Kidney capillary endothelial cell (primary cell): ENCODE results near the gene MED10.

ENCODE experiments used
- DNase-seq: peaks from one replicate; pipeline ENCODE4 v3.0.0-alpha.2; 2018; ENCODE audit warnings: low spot score

The MED10 gene

DNA sequence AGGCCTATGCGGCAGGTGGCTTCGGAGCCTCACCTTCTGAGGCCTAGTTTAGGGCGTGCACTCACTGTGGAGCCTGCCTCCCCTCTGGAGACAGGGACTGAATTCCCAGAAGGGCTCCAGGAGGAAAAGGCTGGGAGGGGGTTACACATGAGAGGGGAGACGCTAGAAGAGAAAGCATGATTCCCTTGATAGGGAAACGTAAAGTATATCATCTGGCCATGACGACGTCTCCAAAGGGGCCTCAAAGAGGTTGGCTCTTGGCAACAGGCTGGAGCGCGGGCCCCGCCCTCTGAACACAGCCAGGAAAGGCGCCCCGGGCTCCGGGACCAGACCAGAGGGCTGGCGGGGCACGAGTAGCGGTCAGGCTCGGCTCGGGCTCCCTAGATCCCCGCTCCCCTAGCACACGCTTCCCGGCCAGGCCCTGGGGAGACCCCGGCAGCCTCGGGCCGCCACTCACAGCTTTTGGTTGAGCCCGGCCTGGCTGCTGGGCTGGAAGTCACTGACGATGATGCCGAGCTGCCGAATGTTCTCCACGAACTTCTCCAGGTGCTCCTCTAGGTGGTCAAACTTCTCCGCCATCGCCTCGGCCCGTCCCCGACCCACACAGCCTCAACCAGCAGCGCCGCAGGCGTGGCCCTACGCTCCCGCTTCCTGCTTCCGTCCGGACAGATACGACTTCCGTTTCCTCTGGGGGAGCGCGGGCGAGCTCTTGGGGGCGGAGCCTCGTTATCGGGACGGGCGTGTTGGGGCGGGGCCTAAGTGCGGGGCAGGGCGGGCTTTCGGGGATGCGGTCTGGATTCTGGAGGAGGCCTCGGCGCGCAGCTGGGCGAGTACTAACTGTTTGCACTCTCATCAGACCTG, at the start of gene MED10:
Gene MED10, minus strand, starts transcription at position 643 of the 861 bp plus-strand sequence. Its CDS starts 64 bp downstream, at position 579.
- DNase-seq, result peak; percentile 89

DNA sequence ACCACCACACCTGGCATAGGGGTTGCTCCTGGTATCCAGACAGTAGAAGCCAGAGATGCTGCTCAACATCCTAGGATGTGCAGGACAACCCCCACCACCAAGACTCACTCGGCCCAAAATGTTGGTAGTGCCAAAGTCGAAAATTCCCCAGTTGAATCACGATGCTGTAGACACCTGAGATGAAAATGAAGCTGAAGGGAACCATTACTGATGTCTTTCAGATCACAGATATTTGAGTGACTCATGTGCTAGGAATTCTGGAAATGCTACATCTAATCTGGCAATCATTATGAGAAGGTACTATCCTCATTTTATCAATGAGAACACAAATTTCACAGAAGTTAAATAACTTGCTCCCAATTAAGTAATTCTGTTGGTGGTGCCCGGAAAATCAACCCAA, 49.3 kb upstream of the MED10 start:
- no peak for DNase-seq

DNA sequence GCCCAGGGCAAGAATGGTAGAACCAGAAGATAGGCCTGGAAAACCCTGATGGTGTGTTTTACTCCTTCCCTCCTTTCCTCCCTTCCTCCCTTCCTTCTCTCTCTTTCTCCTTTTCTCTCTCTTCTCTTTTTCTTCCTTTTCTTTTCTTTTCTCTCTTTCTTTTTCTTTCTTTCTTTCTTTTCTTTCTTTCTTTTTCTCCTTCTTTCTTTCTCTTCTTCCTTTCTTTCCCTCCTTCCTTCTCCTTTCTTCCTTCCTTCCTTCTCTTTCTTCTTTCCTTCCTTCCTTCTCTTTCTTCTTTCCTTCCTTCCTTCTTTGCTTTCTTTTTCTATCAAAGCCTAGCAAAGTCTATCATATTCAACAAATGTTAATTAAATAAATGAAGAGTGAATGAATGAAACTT, 46.4 kb upstream of the MED10 start:
- DNase-seq, result no peak

GRCh38 chr5:6424110-6424659, 45.8 kb upstream of the MED10 start:
- DNase-seq, result no peak

GRCh38 chr5:6423327-6424109, 45.2 kb upstream of the MED10 start:
- DNase-seq, result peak; percentile 53

- peak; percentile 87 for DNase-seq
Observed at GRCh38 chr5:6419340-6419852, 41.0 kb upstream of the MED10 start.

DNA sequence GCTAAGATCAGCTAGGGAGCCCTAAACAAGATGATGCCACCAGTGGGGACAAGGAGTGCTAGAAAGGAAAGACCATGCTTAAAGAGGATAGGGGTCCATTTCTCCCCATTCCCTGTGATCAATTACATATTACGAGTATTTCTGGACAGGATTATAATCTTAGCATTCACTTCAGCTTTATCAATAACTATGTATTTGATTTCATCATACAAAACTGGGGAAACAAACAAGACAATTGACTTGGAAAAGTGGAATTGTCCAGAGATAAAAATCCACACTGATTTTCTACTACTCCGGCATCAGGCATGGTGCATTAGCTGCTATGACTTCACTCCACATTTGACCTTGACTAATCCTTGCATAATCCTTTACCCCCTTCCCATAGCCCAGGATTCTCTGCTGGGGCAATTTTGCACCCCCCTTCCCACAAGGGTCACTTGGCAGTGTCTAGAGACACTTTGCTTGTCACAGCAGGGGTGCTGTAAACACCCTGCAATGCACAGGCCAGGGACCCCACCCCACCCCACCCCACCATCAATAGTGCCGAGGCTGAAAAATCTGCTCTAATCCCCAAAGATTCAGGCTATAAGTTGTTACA, 40.4 kb upstream of the MED10 start:
- no peak for DNase-seq

- no peak for DNase-seq
Observed at GRCh38 chr5:6417657-6418056, 39.3 kb upstream of the MED10 start.

DNA sequence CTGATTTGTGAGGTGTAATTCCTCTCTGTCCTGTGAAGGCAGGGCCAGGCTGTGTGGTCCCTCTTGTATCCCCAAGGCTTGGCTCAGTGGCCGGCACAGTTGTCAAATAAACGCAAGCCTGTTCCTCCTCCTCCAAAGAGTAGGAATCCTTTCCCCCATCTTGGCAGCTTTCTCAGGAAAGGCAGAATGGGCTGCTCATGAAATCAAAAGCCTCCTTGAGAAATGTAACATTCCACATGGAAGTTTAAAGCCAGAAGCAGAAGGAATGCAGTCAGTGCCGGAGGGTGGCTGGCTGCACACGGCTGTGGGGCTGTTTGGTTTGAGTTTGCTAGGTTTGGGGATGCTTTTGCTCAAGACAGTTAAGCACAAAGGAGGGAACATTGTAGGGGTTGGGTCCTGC, 34.5 kb upstream of the MED10 start:
- DNase-seq, result no peak

DNA sequence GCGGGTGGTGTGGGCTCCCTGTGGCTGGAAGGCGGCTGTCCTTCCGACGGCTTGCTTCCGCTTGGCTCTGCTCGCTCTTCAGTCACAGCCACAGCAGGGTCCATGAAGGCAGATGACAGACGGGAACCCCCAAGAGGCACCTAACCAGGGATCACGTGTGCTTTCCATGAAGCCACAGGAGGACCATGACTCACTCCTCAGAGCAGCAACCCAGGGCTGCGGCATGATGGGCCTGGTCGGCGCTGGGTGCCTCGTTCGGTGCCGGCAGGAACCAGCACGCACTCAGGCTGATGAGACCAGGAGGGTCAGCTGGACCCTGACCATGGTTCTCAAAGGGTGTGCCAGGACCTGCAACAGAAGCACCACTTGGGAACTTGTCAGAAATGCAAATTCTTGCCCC, 32.8 kb upstream of the MED10 start:
- no peak for DNase-seq

DNA sequence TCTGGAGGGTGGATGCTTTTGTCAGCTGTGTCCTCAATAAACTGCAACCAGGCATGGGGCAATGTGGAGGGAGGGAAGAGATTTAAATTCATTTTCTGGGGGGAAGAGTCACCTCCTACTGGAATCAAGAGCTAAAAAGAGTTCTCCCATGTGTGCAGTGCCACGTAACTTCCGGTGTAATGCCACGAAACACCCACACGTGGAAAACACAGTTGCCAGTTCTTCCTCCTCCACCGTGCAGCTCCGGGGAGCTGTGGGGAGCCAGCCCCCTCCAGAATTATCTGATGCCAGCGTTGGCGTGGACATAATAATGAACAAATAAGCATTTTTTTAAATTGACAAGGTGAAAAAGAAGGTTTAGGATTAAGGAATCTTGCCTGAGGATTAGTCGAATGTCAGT, 32.1 kb upstream of the MED10 start:
- DNase-seq, result no peak

GRCh38 chr5:6408627-6409446, 30.5 kb upstream of the MED10 start:
- no peak for DNase-seq

GRCh38 chr5:6408260-6408596, 29.9 kb upstream of the MED10 start:
- DNase-seq, result no peak

DNA sequence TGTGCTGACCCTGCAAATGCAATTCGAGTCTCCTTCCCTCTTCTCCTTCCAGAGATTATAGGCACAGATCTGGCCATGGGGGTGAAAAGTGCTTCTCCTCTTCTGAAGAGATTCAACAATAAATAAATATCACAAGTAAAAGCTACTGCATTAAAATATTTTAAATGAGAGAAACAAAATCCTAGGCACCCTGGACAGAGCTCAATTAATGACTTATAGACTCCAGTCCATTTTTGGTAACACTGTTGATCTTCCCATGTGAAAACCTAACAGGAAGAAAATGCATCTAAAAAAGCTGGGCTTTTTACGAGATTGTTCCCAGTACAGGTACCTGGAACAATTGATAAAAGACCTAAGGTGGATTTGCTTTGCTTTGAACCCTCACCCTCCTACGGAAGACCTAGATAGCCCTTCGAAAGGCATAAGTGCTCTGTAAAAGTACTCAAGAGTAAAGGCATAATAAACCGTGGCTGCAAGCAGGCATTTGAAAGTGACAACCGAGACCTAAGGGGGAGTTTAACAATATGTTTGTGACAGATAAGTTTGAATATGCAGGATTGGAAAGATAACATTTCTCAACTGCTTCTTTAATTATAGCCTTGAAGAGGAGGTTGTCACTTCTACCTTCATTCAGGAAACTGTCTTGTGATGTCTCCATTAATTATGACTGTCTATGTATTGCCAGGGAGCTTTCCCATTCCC, 29.4 kb upstream of the MED10 start:
- DNase-seq, result no peak

DNA sequence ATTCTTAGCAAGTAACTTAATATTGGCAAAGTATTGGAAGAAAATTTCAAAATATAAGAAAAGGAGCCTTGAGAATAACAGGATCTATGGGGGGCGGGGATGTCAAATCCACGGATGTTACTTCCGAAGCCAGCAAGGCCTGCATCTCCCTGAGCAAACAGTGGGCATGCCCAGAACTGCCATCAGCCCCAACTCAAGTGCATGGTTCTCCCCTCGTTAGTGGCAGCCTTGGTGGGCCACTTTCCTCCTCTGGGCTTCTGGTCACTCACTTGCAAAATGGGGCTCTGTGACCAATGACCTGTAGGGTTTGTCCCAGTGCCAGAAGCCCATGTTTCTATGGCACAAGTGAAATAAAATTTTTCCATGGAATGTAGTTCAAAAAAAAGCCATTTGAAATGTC, 27.2 kb upstream of the MED10 start:
- DNase-seq, result no peak

DNA sequence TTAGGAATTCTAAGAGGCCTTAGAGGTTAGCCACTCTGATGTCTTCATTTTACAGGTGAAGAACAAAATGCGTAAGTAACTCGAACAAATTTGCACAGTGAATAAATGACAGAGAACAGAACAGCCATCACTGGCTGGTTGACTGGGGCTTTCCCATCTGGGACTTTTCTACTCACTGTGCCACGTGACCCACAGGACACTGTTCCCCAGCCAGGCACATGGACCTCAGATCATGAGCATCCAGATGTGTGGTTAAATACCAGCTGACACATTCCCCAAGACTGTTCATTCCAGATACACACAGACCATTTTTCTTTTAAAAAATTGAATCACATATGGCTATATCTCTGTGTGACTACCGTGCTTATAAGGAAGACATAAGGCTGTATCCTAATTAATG, 25.8 kb upstream of the MED10 start:
- no peak for DNase-seq

DNA sequence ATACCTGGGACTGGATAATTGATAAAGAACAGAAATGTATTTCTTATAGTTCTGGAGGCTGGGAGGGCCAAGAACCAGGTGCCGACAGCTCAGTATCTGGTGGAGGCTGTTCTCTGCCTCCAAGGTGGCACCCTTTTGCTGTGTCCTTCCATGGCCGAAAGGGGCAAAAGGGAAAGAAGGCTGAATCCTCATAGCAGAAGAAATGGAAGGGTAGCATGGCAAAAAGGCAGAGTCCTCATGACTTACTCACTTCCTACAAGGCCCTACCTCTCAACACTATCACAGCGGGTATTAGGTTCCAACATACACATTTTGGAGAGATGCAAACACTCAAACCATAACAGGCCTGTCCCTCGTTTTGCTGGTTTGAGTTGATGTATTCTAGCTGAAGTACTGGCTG, 25.1 kb upstream of the MED10 start:
- no peak for DNase-seq

- no peak for DNase-seq
Observed at GRCh38 chr5:6402939-6403338, 24.6 kb upstream of the MED10 start.

- no peak for DNase-seq
Observed at GRCh38 chr5:6401410-6401809, 23.1 kb upstream of the MED10 start.

DNA sequence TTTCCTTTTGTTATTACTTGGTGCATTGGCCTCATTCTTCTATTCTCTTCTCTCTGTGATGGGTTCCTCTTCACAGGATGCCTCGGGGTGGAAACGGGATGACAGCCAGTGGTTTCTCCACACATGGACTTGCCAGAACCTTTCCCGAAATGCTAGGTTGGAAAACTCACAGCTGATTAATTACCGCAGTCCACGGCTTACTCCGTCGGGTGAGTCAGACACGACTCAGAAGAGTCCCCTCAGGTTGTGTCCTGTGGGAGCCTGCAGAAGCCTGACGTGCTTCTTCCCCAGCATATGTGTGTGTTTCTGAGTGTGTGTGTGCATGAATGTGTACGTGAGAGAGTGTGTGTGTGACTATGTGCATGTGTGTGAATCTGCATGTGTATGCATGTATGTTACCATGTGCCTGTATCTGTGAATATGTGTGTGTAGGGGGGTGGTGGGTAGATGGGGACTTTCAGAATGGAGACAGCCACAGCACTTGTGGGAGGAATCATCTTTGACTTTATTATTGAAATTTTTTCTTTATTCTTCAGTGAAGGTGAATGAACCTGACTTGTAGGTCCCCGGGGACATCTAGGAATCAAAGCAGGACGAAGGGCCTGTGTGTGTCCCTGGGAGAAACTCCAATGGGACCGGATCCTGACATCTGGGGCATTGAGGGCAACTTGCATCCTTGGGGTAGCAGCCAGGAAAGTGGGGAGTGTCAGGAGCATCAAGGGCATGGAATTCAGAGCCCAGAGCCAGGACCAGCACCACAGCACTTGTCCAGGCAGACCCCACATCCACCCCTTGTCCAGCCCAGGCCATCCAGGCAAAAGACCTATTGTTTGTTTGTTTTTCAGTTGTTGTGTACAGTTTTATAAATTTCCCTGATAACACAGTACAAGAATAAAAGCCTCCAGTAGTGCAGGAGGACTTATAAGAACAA, 21.9 kb upstream of the MED10 start:
- DNase-seq, result peak; percentile 6
